ENCODE measurements around the gene VILL.

VILL gene

DNA sequence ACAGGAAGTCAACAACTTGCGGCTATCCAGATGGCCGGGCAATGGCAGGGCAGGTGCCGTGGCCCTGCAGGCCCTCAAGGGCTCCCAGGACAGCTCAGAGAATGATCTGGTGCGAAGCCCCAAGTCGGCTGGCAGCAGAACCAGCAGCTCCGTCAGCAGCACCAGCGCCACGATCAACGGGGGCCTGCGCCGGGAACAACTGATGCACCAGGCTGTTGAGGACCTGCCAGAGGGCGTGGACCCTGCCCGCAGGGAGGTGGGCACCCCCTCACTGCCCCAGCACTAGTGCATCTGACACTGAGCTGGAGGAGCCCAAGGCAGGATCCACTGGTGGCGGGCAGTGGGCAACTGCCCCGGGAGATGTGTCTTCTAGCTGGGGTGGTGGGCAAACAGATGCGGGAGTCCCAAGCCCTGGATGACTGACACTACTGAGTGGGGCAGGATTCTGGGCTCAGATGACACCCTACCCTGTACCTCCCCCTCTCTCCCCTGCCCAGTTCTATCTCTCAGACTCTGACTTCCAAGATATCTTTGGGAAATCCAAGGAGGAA, 15.9 kb downstream of the VILL start:
- TF ChIP-seq GATA3 (IDR thresholded peaks at IDR 0.05; ENCODE audit: low read depth, low read length) (no peak), GATA2 (IDR thresholded peaks at IDR 0.05; ENCODE audit: low read depth, low read length) (no peak)

DNA sequence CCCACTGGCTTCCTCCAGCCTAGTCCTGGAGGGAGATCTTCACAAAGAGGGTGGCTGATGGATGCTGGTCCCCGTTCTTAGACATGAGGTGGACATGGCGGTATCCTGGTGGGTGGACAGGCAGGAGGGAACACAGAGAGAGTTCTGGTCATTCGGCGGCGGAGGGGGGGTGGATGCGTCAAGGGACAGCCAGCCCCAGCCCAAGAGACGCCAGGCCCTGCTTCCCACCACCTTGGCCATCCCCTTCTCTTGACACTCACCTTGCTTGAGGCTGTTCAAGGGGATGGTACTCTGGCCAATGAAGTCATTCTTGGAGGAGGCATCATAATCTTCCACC, 17.1 kb downstream of the VILL start:
- TF ChIP-seq GATA2 (IDR thresholded peaks at IDR 0.05; ENCODE audit: low read depth, low read length) (no peak), GATA3 (IDR thresholded peaks at IDR 0.05; ENCODE audit: low read depth, low read length) (no peak)

DNA sequence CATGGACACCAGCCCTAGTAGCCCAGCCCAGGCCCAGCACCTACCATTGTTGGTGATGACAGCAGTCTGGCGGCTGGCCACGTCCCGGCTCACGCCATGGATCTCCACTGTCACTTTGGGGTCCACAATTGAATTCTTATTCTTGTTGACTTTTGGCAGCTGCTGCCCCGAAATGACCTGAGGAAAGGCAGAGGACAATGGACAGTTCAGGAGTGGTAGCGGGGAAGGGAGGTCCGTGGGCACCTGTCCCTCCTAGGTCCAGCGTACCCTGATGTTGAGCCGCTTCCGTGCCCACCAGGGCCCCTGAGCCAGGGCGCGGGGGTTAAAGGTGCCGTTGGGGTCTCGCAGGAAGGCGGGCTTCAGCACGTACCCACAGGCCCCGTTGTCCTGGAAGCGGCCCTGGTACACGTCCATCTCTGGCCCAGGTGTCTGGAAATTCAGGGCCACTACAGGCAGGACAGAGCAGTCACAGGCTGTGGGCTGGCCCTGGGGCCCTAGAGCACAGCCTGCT, 17.7 kb downstream of the VILL start:
- TF ChIP-seq GATA2 (IDR thresholded peaks at IDR 0.05; ENCODE audit: low read depth, low read length) (no peak), GATA3 (IDR thresholded peaks at IDR 0.05; ENCODE audit: low read depth, low read length) (no peak)

DNA sequence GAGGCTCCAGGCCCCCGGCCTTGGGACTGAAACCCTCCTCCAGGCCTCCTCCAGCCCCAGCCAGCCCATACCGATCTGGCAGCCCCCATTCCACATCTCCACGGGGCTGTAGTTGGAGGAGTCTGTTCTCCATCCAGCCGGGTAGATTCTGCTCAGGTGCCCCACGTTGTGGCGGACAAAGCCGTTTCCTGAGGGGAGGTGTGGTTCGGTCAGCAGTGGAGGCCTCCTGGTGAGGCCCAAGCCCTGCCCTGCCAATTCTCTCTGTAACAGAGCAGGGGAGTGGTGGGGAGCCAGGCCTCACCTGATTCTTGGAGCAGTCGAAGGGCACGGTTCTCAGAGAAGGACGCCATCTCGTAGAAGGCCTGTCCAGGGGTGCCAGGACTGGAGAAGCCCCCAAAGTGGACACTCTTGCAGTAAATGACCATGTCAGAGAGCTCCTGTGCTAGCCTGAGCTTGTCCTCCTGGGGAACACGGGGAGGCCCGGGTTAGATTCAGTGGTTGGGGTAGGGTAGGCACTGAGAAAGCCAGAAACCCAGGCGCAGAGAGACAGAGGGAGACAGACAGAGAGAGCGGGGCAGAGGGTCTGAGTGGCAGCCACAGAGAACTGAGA, 18.5 kb downstream of the VILL start:
- no peak for TF ChIP-seq GATA2 (IDR thresholded peaks at IDR 0.05; ENCODE audit: low read depth, low read length)

DNA sequence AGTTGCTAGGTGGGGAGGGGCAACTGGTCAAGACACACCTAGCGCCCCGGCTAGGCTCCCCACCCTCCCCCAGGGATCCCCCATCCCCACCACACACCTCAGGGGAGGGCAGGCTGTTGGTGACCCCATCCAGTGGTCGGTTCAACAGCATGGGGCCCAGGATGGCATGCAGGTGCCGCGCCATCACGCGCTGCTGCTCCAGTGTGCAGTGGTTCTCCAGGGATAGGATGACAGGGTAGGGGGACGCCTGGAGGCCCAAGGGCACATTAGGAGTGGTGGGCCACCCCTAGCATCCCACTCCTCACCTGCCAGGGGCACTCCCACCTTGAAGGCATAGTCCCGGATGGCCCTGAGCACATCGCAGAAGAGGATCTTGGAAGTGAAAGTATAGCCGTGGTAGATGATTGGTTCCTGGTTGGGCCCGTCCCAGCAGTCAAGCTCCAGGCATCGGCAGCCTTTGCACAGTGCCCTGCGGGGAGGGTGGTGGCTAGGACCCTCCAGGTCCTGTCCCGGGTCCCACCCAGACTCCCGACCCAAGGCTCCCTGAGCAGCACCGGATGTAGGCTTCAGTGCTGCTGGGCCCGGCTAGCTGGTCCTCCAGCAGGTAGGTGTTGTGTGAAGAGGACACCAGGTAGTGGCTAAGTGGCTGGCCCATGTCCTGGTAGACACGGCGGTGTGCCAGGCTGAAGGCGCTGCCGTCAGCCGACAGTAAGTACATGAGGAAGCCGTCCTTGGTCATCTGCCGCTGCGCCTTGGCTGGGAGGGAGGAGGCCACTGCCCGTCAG, 19.4 kb downstream of the VILL start:
- TF ChIP-seq GATA3 (IDR thresholded peaks at IDR 0.05; ENCODE audit: low read depth, low read length), result no peak
- no peak for TF ChIP-seq GATA2 (IDR thresholded peaks at IDR 0.05; ENCODE audit: low read depth, low read length)

DNA sequence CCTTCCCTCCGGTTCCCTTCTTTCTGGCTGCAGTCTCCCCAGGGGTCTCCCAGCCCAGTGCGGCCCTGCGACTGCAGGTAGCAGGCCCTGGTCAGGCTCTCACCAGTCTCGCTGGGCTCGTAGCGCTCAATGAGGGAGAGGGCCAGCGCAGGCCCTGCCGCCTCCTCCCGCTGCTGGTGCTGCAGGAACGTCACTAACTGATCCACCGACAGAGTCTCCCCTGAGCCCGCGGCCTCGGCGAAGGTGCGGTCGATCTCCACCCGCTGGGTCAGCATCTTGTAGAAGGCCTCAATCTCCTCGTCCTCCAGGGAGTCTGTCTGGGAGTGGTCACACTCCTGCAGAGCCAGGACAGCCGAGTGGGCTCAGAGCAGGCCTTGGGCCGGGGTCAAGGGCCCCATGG, 20.5 kb downstream of the VILL start:
- TF ChIP-seq GATA2 (IDR thresholded peaks at IDR 0.05; ENCODE audit: low read depth, low read length) (no peak), GATA3 (IDR thresholded peaks at IDR 0.05; ENCODE audit: low read depth, low read length) (no peak)

DNA sequence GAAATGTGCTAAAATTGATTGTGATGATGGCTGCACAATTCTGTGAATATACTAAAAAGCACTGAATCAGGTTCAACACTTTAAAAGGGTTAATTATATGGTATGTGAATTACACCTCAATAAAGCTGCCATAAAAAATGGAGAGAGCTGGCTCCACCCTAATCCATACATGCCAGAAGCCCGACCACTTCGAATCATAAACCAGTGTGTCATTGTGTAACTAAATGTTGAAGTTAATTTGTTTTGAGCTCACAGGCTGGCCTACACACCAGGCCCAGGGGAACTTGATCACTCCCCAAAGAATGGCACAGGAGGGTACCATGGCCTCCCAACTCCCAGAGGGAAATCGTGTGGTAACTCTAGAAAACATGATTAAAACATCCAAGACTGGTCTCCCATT, 24.9 kb downstream of the VILL start:
- no peak for TF ChIP-seq GATA3 (IDR thresholded peaks at IDR 0.05; ENCODE audit: low read depth, low read length)
- TF ChIP-seq GATA2 (IDR thresholded peaks at IDR 0.05; ENCODE audit: low read depth, low read length), result no peak

DNA sequence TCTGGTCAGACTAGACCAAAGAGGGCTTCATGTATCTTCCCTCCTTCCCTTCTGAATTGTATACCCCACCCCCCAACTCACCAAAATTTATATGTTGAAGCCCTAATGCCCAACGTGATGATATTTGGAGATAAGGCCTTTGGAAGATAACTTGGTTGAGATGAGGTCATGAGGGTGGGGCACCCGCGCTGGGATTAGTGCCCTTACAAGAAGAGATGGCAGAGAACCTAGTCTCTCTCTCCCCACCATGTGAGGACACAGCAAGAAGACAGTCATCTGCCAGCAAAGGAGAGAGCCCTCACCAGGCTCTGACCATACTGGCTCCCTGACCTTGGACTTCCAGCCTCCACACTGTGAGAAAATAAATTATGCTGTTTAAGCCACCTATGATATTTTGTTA, 25.4 kb downstream of the VILL start:
- TF ChIP-seq GATA3 (IDR thresholded peaks at IDR 0.05; ENCODE audit: low read depth, low read length) (no peak), GATA2 (IDR thresholded peaks at IDR 0.05; ENCODE audit: low read depth, low read length) (no peak)

DNA sequence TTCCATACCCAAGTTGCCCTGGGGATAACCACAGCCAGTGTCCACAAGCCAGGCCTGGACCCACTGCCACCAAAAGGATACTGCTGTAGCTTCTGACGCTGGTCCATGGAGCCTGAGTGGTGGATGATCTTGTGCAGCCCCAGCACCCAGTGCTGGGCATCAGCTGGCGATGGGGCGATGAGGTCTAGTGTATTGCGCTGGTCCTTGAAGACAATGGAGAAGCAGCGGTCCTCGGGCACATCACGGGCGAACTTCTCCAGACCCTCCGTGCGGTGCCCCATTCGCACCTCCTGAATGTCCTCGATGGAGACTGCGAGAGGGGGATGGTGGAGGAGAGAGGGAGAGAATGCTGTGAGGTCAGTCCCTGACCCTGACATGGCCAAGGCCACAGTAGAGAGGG, 25.8 kb downstream of the VILL start:
- no peak for TF ChIP-seq GATA3 (IDR thresholded peaks at IDR 0.05; ENCODE audit: low read depth, low read length)

DNA sequence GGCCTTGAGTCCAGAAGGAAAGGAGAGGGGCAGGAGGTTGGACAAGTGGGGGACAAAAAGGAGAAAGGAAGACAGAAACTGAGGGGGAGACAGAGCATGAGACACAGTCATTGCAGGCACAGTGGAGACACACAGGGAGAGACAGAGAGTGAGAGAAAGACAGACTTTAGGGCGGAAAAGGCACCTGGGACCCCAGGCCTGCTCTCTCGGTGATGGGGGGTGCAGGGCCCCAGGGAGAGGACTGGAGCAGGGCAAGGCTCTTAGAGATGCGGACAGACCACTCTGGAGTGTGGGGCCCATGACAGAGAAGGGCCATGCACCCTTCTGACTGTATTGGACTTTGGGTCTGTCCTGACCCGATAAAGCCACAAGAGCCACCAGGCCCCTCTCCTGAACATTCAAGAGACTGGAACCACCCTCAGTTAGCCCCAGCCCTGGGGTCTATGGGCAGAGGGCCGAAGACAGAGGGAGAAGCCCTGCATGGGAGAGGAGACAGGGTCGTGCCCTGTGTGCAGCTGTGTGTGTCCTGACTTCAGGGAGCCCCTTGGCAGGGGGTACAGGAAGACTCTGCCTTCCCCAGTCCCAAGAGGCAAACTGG, 26.4 kb downstream of the VILL start:
- TF ChIP-seq GATA2 (IDR thresholded peaks at IDR 0.05; ENCODE audit: low read depth, low read length) (no peak), GATA3 (IDR thresholded peaks at IDR 0.05; ENCODE audit: low read depth, low read length) (no peak)

DNA sequence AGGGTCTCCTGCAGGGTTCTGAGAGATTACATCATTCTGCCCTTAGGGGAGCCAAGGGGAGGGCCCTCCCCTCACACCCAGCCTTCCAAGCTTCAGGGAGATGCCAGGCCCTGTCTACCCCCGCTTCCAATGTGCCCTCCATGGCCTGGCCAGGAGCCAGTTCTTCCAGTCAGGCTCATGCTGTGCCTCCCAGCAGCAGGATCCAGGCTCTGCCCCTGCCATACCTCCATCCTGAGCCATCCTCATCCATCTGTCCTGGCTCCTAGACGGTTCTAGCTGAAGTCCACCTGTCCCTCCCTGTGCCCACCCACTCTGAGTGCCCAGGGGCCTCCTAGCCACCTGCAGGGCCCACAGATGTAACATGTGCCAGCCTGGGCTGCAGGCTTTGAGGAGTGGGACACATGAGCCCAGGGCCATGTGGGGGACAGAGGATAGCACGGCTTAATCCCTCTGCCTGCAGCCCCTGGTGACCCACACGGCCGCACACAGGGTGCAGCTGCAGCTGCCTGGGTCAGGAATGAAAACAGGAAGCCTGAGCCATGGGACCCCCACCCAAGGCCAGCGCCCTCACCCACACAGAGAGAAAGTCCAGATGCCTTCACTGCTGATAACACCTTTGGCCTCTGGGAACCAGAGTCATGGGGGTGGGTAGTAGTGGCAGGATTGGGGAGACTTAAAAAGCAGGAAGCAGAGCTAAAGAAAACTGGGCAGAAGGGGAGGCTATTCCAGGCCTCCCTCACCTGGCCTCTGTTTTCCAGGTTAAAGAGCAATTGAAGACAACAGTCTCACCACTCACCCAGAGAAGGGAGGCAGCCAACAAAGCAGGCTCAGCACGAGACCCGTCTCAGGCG, 27.1 kb downstream of the VILL start:
- TF ChIP-seq GATA3 (IDR thresholded peaks at IDR 0.05; ENCODE audit: low read depth, low read length) (no peak), GATA2 (IDR thresholded peaks at IDR 0.05; ENCODE audit: low read depth, low read length) (peak; percentile 57)

DNA sequence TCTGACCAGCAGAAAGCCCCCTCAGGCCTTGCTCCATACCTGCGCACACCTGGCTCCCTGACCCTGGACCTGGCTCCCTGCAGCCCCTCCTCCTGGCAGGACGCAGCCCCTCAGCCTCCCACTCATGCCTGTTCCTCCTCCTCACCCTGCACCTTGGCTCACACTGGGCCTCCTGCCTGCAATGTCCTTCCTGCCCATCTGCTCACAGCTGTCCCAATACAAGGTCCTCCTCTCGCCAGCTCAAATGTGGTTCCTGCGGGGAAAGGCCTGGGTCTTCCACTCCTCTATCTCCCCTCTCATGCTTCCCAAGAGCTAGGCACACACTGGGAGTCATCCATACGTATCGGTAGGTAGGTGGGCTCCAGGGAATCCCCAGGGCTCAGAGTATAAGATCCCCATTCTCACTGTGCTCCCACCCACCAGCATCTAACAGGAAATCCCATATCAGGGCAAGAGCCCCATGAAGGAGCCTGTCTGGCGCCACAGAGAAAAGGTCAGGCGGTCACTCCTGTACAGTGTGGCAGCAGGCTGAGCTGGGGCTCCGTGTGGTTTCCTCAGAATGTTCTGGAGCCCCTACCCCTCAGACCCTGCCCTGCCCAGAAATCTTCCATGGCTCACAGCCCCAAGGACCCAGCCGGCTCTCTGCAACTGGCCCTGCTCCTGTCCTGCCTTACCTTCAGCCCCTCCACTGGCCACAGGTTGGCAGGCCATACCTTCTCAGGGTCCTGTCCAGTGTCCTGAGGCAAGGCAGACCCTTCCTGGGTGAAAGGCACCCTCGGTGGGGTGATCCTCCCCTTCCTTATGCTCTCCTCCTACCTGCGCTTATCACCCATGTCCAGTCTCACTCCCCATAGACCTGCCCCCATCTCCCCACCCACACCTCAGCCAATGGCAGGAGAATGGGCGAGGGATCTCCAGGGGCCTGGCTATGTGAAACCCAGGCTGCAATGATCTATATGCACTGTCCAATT, 28.0 kb downstream of the VILL start:
- no peak for TF ChIP-seq GATA3 (IDR thresholded peaks at IDR 0.05; ENCODE audit: low read depth, low read length)
- no peak for TF ChIP-seq GATA2 (IDR thresholded peaks at IDR 0.05; ENCODE audit: low read depth, low read length)

Measured in SH-SY5Y (cell line).